Stimulated activated naive CD8-positive, alpha-beta T cell treated with anti-CD3 and anti-CD28 coated beads, Interleukin-15, Interleukin-2, amounts not matched to agents 100 U/mL and 50 U/mL, for 24 hours (primary cell): Measurements from ENCODE around the gene PNMA8B.

Experiments used
- ATAC-seq: fragments of 150-1000 bp; cut with Tn5 transposase; one replicate; pipeline ENCODE4 v1.10.0; 2021
- DNase-seq: peaks from one replicate; pipeline ENCODE4 v3.0.0; 2021

PNMA8B gene

GRCh38 chr19:46487178-46487801, 8.4 kb downstream of the PNMA8B start:
- ATAC-seq (no peak), DNase-seq (no peak)

DNA sequence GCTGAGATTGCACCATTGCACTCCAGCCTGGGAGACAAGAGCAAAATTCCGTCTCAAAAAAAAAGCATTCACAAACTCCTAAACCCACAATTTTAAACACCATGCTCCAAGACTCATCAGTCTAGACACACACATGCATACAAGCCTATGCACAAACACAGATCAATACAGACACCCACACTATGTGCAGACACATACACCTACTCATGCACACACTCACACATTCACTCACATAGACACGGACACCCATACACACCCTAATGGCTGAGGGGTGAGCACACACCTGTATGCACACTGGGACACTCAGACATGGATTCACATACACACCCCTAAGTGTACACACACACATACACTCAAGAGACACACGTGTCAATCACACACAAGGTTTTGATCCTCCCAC, 9.3 kb downstream of the PNMA8B start:
- DNase-seq, result no peak
- ATAC-seq, result no peak

GRCh38 chr19:46484656-46485055, 11.0 kb downstream of the PNMA8B start:
- ATAC-seq (no peak), DNase-seq (no peak)

GRCh38 chr19:46482631-46483030, 13.0 kb downstream of the PNMA8B start:
- DNase-seq (no peak), ATAC-seq (no peak)

DNA sequence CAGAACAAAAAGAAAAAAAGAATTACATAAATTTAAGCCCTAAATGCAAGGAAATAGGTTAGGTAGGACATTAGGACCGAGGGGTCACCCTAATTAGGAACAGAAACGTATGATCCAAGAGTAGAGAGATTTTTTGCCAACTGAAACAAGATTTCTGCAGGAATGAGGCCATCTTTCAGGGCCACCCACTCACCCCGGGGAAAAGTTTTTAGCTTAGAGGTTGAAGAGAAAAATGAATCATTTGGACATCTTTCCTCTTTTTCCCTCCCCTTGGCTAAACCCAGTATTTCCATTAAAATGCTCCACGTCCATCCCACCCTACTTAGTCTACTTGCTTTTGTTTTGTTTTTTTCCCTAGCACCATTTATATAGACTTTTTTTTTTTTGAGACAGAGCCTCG, 13.7 kb downstream of the PNMA8B start:
- DNase-seq, result no peak
- ATAC-seq, result no peak

DNA sequence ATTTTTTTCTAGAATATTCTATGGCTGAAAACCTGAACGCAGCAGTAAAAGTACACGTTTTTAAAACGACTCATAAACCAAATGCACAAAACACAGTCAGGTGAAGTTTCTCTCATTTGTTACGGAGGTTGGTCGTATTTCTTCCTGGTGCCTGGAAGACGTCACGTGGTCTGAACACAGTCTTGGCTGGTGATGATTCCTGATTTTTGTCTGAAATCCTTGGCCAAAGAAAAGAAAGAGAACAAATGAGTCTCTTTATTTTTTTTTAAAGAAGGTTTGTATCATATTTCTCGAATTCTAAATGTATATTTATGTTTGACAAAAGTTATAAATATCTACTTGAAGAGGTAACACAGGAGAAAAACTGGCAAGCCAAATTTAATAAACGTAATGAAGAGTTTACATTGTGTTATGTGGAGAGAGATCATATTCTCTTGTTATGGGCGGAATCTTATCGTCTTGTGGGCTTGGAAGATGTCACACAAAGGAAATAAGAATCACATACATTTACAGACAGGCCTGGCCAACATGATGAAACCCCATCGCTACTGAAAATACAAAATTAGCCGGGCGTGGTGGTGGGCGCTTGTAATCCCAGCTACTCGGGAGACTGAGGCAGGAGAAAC, 14.3 kb downstream of the PNMA8B start:
- ATAC-seq (no peak), DNase-seq (no peak)

DNA sequence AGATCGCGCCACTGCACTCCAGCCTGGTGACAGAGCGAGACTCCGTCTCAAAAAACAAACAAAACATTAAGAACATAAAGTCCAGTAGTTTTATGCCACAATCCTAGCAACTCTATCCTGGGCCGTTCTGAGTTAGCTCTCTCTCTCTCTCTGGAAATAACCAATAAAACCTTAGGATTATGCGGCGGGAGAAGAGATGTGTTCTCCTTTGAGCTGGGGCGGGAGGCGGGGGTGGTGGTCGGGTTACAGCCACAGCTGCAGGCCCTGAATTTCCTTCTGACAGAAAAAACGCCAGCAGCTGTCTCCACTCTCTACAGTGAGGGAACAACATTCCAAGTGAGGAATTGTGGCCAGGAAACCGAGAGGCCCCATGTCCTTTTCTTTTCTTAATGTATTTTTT, 15.3 kb downstream of the PNMA8B start:
- ATAC-seq (no peak), DNase-seq (no peak)

- peak; percentile 57 for ATAC-seq
- DNase-seq, result peak; percentile 10
Observed at GRCh38 chr19:46478356-46478986, 17.2 kb downstream of the PNMA8B start.

GRCh38 chr19:46475986-46476385, 19.7 kb downstream of the PNMA8B start:
- DNase-seq (no peak), ATAC-seq (no peak)

DNA sequence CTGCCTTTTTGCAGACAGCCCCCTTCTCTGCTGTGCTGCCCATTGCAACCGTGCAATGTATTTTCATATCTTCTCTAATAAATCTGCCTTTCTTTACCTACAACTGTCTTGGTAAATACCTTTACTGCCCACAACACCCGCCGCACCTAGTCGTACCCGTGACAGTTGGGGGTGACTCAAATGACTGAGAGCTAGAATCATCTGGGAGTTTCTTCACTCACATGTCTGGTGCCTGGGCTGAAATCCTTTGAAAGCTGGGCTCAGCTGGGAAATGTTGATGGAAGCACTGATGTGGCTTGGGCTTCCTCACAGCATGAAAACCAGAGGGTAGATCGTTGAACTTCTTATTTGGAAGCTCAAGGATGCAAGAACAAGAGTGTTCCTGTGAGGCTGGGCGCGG, 21.5 kb downstream of the PNMA8B start:
- ATAC-seq, result no peak
- no peak for DNase-seq

- DNase-seq (no peak), ATAC-seq (no peak)
Observed at GRCh38 chr19:46472592-46472991, 23.1 kb downstream of the PNMA8B start.

- ATAC-seq, result no peak
Observed at GRCh38 chr19:46471811-46472543, 23.7 kb downstream of the PNMA8B start.

DNA sequence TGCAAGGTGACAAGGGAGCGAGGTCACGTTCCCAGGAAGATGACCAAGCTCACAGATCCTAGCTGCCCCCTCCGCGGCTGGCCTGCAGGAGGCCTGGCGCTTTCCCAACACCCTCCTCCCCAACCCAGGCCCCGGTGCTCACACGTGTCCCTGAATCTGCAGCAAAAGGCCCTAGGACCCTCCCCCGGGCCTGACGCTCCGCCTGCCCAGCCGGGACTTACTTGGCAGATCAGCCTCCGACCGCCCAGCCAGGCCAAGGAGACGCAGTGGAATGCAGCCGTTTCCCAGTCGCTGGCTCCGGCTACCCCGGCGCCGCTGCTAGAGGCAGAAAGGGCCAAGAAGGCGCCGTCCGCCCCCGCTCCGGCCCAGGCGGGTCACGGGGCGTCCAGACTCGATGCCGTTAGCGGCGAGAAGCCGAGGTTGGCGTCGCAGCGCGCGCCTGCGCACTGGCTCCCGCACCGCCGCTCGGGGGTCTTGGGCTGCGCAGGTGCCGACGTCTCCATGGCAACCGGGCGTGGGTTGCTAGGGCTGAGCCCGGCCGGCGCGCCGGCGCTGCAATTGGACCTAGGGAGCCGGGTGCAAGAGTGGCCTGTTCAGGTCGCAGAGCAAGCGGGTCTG, 24.4 kb downstream of the PNMA8B start, which contains the start of gene PNMA8A:
Gene PNMA8A, minus strand, starts transcription at position 448 of the 618 bp plus-strand sequence. CDS start 528 bp downstream, outside the sequence.
- DNase-seq, result peak; percentile 69
- ATAC-seq, result peak; percentile 38

More at GRCh38 chr19:46471811-46472543, 23.7 kb downstream of the PNMA8B start:
- DNase-seq, result no peak

DNA sequence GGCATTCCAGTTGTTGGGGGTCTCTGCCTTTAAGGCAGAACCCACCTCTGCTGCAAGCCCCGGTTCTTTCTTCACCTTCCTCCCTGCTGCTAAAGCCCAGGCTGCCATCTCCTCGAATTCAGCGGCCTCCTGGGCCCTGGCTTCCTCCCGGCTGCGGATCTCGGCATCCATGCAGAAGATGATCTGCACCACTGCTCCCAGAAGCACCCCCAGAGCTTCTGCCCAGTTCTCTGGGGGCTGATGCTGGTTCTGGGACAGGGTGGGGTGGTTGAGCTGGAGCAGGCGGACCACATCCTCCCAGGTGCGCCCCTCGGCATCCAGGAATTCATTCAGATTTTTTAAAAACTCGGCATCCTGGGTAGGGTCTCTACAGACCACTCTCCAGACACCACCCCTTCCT, 25.3 kb downstream of the PNMA8B start:
- DNase-seq, result no peak
- no peak for ATAC-seq

DNA sequence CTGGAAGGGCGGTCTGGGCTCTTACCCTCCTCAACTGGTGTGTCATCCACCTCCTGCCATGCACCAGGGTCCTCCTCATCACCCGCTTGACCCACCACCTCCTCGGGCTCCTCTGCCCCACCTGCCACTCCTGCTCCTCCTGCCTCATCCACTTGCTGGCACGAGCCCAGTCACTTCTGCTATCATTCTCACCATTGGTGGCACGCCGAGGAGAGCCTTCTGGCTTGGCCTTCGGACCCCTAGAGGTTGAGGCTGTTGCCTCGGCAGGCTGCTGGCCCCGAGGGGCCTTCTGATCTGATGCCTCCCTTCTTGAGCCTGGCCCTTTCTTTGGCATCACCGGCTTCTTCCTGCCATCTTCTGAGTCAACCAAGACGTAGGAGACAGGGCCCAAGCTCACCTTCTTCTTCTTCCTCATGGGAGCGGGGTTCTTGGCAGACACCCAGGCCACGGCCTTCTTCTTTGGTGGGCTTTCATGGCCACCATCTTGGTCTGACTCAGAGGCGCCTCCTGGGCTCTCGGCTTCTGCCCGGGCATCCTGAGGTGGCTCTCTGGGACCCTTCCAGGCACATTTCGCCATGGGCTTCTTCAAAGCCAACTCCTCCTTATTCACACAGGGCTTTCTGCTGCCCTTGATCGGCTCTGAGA, 26.0 kb downstream of the PNMA8B start:
- ATAC-seq (no peak), DNase-seq (no peak)

GRCh38 chr19:46466536-46467196, 29.0 kb downstream of the PNMA8B start:
- DNase-seq (no peak), ATAC-seq (no peak)

GRCh38 chr19:46463516-46463915, 32.2 kb downstream of the PNMA8B start:
- ATAC-seq (no peak), DNase-seq (no peak)

- no peak for ATAC-seq
- DNase-seq, result no peak
Observed at GRCh38 chr19:46461537-46461936, 34.1 kb downstream of the PNMA8B start.

DNA sequence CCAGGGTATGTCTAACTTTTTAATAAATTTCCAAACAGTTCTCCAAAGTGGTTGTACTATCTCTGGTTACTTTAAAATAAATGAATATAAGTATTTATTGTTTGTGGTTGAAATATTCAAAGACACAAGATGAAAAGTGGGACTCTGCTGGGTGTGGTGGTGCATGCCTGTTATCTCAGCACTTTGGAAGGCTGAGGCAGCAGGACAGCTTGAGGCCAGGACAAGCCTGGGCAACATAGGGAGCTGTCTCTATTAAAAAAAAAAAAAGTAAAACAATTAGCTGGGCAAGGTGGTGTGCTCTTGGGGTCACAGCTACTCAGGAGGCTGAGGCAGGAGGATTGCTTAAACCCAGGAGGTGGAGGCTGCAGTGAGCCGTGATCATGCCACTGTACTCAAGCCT, 34.7 kb downstream of the PNMA8B start:
- ATAC-seq (no peak), DNase-seq (no peak)

DNA sequence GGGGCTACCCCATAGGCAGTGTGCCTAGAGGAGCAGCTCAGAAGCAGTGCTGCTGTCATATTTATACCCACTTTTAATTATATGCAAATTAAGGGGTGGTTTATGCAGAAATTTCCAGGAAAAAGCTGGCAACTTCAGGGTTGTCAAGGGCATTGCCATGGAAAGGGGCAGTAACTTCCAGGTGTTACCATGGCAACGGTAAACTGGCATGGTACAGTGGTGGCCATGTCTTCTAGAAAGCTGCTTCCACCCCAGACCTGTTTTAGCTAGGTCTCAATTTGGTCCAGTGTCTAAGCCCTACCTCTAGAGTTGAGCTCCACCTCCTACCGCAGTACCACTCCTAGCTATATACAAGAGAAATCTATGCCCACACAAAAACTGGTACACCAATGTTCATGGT, 35.6 kb downstream of the PNMA8B start:
- DNase-seq (no peak), ATAC-seq (no peak)

DNA sequence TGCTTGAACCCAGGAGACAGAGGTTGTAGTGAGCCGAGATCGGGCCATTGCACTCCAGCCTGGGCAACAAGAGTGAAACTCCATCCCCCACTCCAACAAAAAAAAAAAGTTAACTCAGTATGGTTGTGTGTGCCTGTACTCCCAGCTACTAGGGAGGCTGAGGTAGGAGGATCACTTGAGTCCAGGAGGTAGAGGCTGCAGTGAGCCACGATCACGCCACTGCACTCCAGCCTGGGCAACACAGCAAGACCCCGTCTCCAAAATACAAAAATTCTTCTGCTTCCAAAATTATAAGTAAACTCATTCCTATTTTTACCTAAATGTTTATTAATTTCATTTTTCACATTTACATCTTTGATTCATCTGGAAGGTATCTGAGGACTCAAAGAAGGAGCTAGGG, 38.7 kb downstream of the PNMA8B start:
- no peak for ATAC-seq
- DNase-seq, result no peak
